Activated CD8-positive, alpha-beta memory T cell treated with anti-CD3 and anti-CD28 coated beads, Interleukin-2, amount 50 U/mL, for 24 hours (primary cell): ENCODE results near the gene DENND1B.
"Not testable (repeated sequence)": the region's sequence is repeated elsewhere in the genome, so short reads cannot be mapped to it uniquely, and the experiment has no call there.

Source experiments
- DNase-seq: peaks from one replicate; pipeline ENCODE4 v3.0.0-alpha.2; 2020; ENCODE audit errors: extremely low read depth

DENND1B gene

DNA sequence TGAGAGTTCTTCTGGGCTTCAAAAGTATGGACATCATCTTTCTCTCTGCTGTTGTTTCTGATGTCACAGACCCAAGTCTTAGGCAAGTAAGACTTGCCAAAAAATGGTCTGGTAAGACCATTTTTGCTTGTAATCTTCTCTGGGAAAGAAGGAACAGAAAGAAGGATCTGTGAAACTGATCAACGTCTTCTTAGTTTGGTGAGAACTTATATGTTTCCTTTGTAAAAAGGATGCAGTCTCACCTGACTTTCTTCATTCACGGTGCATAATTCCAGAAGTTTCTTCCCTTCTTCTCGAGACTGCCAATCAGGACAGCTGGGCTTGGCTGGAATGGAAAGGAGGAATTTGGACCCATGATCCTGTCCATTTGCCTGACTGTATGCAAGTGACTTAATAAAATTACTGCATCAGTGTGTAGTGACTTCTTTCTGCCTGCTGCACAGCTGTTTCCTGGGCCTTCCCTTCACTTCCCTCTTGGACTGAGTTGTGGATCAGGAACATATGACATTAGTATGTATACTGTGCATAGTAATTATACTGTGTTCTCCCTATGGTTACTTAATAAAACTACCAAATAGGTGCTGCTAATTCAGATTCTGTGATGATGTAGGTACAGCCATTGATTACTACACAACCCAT, 7.6 kb upstream of the DENND1B start:
- DNase-seq = no peak

DNA sequence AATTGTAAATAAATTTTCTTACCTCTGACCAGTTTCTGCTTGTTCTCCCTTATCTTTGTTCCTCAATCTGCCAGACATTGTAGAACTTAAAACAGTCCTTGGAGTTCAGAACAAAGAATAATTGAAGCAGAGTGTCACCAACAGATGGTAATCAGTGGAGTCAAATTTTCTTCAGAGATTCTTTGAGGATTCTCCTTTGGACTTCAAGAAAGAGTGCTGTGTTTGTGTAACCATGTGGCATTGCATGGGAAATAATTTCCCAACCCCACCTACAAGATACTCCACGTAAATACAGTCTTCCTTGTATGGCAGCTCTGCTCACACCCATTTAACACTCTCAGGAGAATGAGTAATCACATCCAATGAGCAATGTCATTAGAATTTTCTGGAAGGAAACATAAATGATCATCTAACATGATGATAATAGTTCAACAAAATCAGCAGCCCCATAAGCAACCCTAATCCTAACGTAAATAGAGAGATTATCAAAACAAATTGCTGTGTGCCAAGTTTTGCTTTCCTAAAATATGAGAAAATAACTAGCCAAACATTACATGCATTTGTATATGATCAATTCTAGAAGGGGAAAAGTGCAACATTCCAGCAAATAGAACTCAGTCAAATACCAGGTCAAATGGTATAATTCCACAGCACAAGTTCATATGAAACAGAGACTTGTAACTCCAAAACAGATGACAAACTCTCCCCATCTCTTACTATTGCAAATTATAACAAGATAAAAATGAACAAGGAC, 6.9 kb upstream of the DENND1B start:
- DNase-seq = no peak

DNA sequence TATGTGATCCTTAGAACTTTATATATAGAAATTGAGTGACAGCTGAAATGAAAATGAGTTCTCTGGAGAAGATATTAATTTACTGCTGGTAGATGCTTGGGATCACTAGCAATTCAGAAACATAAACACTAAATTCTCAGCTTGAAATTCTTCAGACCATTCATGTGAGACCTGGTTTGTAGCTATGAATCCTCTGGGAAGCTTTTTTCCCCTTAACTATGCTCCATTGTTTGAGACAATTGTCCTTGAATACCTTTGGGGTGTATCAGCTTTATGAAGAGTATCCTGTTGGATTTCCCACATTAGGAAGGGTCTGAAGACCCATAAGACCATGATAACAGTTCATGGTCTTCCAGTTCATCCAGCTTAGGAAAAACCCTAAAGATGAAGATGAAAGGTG, 4.6 kb upstream of the DENND1B start:
- no peak for DNase-seq

DNA sequence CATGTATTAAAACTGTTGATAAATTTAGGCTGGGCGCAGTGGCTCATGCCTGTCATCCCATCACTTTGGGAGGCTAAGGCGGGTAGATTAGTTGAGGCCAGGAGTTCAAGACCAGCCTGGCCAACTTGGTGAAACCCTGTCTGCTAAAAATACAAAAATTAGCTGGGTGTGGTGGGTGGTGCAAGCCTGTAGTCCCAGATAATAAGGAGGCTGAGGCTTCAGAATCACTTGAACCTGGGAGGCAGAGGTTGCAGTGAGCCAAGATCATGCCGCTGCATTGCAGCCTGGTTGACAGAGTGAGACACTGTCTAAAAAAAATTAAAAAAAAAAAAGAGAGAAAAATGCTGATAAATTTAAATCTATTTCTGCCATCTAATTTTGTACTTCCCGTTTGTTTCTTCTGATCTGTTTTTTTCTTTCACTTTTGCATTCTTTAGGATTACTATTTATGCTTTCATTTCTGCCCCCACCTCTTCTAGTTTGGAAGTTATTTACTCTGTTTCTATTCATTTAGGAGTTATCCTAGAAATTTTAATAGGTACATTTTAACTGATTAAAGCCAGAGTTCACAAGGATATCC, 3.2 kb upstream of the DENND1B start:
- DNase-seq = no peak

- DNase-seq = no peak
Measured at GRCh38 chr1:197776351-197777105, 1.2 kb upstream of the DENND1B start.

DNA sequence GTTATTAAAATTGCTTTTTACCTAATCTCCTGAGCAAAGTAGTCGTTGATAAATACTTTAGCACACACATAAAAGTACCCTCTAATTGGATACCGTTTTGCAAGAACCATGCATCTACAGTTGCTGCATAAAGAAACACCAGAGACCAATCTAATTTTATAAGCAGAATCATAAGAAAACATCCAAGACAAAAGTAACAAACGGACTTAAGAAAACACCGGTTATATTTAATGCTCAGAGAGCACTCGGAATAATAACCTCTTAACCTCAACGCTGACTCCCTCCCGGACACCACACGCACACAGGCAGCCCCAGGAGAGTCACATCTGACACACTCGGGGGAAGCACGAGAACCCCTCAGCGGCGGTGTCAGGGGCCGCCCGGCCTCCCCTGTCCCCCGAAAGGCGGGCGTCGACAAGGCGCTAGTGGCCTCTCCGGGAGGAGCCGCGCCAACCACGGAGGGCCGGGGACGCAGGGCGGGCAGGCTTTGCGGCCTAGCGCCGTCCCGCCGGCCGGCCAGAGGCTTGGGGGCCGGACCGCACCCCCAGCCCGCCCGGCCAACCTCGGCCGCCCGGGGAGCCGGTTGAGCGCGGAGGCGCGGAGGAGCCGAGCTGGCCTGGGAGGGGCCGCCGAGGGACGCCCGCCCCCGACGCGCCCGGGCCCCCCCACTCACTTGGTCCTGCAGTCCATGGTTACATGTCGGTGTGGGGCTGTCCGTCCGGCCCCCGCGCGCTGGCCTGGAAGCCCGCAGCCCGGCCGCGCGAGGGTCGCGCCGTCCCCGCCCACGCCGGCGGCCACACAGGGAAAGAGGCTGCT, 606 bp downstream of the DENND1B start:
- DNase-seq = no peak

DNA sequence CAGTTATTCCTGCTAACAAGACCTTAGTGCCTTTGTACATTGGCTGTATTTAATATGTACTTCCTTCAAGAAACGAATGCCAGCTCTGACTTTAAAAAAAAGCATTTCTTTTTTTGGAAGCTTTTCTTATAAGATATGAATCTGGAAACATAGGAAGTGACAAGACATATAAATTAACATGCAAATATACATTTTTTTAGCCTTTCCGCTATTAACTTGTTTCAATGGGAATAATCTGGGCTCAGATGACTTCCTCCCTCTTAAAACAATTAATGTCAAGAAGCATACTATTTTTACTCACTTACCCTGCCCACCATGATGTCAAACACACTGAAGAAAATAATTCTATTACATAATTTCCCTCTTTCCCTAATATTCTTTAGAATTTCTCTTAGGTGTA, 1.4 kb downstream of the DENND1B start:
- no peak for DNase-seq

DNA sequence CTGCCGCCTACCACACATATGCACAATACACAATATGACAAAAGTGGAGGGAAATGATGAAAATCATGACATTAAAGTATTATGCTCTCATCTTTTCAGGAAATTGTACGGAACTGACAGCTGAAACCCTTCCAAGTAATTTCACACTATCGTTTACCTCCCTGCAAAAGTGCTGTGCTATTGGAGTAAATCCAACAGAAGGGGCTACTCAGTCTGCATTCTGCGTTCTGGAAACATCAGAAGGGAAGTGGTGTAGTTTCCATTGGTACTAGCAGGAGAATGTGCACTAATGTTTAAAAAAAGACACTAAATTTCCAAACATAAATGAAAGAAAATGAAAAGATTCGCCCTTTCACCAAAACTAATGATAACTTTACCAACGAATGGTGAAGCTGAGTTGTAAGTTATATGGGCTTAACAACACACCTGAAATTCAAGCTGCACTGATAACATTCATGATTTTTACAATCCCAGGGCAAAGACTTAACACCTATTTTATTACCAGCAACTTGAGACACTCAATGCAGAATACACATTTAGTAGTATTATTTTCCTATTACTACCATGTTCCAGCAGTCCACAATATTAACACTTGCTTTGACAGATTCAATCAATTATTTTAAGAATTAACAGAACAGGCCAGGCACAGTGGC, 3.2 kb downstream of the DENND1B start:
- DNase-seq = no peak

DNA sequence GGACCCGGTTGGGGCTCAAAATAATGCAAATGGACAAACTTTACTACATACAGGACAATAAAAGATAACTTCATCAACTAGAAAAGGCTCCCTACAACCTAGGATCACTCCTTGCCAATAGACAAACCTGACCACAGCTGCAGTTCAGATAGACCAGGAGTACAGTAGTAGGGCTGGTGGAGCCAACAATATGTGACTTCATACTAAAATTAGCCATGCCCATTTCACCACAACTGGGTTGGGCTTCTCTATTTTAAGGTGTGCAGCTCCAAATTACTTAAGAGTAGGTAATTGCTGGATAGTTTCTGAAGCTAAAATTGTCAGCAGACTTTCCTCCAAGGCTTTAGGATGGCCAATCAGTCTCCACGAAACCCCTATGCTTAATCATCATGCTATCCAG, 3.9 kb downstream of the DENND1B start:
- no peak for DNase-seq

- DNase-seq = no peak
Measured at GRCh38 chr1:197770243-197770642, 5.0 kb downstream of the DENND1B start.

GRCh38 chr1:197769287-197769686, 6.0 kb downstream of the DENND1B start:
- DNase-seq = no peak

GRCh38 chr1:197768014-197768805, 7.1 kb downstream of the DENND1B start:
- no peak for DNase-seq

- DNase-seq = no peak
Measured at GRCh38 chr1:197763769-197764168, 11.5 kb downstream of the DENND1B start.

DNA sequence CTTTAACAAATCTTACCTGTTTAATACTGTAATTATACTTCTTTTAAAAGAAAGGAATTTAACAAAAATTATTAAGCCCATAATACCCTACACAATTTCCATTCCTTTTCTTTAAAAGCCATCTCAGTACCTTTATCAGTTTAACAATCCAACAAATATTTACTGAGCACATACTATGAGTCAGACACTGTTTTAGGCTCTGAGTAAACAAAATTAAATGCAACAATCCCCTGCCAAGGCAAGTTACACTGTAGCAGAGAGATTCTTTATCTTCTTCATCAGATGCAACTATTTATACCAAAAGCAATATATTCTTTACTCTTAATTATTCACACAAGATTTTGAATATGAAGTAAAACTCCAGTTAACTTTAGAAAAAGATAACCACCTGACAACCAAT, 12.0 kb downstream of the DENND1B start:
- no peak for DNase-seq

- no peak for DNase-seq
Measured at GRCh38 chr1:197761654-197762053, 13.6 kb downstream of the DENND1B start.

DNA sequence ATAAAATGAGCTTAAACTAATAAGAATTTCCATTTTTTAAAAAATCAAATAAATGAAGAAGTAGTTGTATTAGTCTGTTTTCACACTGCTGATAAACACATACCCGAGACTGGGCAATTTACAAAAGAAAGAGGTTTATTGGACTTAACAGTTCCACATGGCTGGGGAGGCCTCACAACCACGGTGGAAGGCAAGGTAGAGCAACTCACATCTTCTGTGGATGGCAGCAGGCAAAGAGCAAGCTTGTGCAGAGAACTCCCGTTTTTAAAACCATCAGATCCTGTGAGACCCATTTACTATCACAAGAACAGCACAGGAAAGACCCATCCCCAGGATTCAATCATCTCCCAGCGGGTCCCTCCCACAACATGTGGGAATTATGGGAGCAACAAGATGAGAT, 19.7 kb downstream of the DENND1B start:
- not testable (repeated sequence) for DNase-seq

- not testable (repeated sequence) for DNase-seq
Measured at GRCh38 chr1:197752652-197753164, 22.6 kb downstream of the DENND1B start.

DNA sequence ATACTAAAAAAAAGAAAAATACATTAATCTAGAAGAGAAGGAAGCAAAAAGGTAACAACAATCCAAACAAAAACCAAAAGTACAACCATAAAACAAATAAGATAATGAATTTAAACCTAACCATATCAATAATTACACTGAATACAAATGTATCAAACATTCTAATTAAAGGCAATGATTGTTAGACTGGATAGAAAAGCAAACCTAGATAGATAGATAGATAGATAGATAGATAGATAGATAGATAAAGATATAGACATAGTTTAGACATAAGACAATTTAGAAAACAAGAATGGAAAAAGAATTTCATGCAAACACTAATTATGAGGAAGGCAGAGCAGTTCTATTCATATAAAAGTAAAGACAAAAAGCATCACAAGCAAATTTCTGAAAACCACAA, 24.9 kb downstream of the DENND1B start:
- no peak for DNase-seq

- no peak for DNase-seq
Measured at GRCh38 chr1:197745911-197746310, 29.4 kb downstream of the DENND1B start.

DNA sequence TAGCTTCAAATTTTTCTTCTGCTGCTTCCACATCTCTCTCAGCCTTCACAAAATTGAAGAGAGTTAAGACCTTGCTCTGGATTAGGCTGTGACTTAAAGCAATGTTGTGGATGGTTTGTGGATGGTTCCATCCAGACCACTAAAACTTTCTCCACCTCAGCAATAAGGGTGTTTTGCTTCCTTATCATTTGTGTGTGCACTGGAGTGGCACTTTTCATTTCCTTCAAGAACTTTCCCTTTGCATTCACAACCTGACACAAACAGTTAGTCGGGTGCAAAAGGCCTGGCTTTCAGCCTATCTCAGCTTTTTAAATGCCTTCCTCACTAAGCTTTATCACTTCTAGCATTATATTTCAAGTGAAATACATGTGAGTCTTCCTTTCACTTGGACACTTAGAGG, 30.3 kb downstream of the DENND1B start:
- DNase-seq = no peak
